HEK293 (cell line): ENCODE results near the gene PDZD2.

Experiments used
- CTCF ChIA-PET: fragments of 350-600 bp; formaldehyde crosslinking; extraction: SDS; loops from one replicate; lab custom pipeline; 2021; ENCODE audit warnings: antibody characterized with exemption; lab: Yijun Ruan, JAX
- POLR2A ChIA-PET: fragments of 300-600 bp; formaldehyde crosslinking; extraction: SDS; loops from one replicate; lab custom pipeline; 2020; ENCODE audit warnings: antibody characterized with exemption, inconsistent platforms; lab: Yijun Ruan, JAX
- H3K27ac ChIP-seq: fragments of 200-500 bp; sonication (Bioruptor generic); 2 replicates; pipeline ENCODE4 v1.5.1; 2014; ENCODE audit warnings: low read depth, low read length, control low read depth, inconsistent platforms; ENCODE audit errors: extremely low read depth
- H3K36me3 ChIP-seq, 2 experiments: fragments of 200-500 bp in 1 of 2; sonication (Bioruptor generic) in 1 of 2; 1 replicate in 1 of 2; 2 replicates in 1 of 2; pipeline ENCODE4 v1.5.1; 2014 to 2017; ENCODE audit warnings: inconsistent platforms in 2 of 2, low read length in 2 of 2; ENCODE audit not compliant: control insufficient read depth in 2 of 2, insufficient read depth in 1 of 2
- H3K4me1 ChIP-seq: fragments of 200-500 bp; sonication (Bioruptor generic); 2 replicates; pipeline ENCODE4 v1.5.1; 2014; ENCODE audit warnings: mild to moderate bottlenecking, low read length, inconsistent platforms; ENCODE audit not compliant: control insufficient read depth, insufficient read depth
- H3K4me3 ChIP-seq: 2 replicates; pipeline ENCODE4 v1.5.1; 2011; ENCODE audit warnings: low read depth, mild to moderate bottlenecking, control low read depth, low read length, moderate library complexity
- H3K9me3 ChIP-seq: fragments of 200-500 bp; sonication (Bioruptor generic); 2 replicates; pipeline ENCODE4 v1.5.1; 2014; ENCODE audit warnings: low read depth, low read length, inconsistent platforms; ENCODE audit not compliant: control insufficient read depth, insufficient read depth
- EGR2 ChIP-seq: fragments of 450-650 bp; formaldehyde crosslinking; IDR thresholded peaks from 2 replicates; pipeline ENCODE4 v1.5.1; 2016; ENCODE audit warnings: low read depth, missing biosample characterization, missing genetic modification characterization
- KLF7 ChIP-seq: fragments of 450-650 bp; formaldehyde crosslinking; IDR thresholded peaks from 2 replicates; pipeline ENCODE4 v1.5.1; 2016; ENCODE audit warnings: missing biosample characterization, missing genetic modification characterization, borderline replicate concordance
- SETDB1 ChIP-seq: IDR thresholded peaks from one replicate; pipeline ENCODE4 v1.6.1; 2017; ENCODE audit warnings: mild to moderate bottlenecking, low read length, moderate library complexity, mixed read lengths; ENCODE audit not compliant: insufficient read length
- SP3 ChIP-seq: fragments of 450-650 bp; formaldehyde crosslinking; IDR thresholded peaks from 2 replicates; pipeline ENCODE4 v1.5.1; 2016; ENCODE audit warnings: missing biosample characterization, missing genetic modification characterization
- WT1 ChIP-seq: fragments of 450-650 bp; formaldehyde crosslinking; IDR thresholded peaks from 2 replicates; pipeline ENCODE4 v1.5.1; 2016; ENCODE audit warnings: missing biosample characterization, missing genetic modification characterization
- YY2 ChIP-seq: fragments of 450-650 bp; formaldehyde crosslinking; IDR thresholded peaks from 2 replicates; pipeline ENCODE4 v1.5.1; 2016; ENCODE audit warnings: missing biosample characterization, missing genetic modification characterization
- ZFHX2 ChIP-seq: fragments of 450-650 bp; formaldehyde crosslinking; conservative IDR thresholded peaks from 2 replicates; pipeline ENCODE4 v1.5.1; 2016; ENCODE audit warnings: missing biosample characterization, missing genetic modification characterization
- ZFP41 ChIP-seq: fragments of 450-650 bp; formaldehyde crosslinking; IDR thresholded peaks from 2 replicates; pipeline ENCODE4 v1.5.1; 2016; ENCODE audit warnings: missing biosample characterization, missing genetic modification characterization, borderline replicate concordance
- ZNF10 ChIP-seq: fragments of 450-650 bp; formaldehyde crosslinking; IDR thresholded peaks from 2 replicates; pipeline ENCODE4 v1.5.1; 2017; ENCODE audit warnings: missing biosample characterization, missing genetic modification characterization
- ZNF140 ChIP-seq: fragments of 450-650 bp; formaldehyde crosslinking; IDR thresholded peaks from 2 replicates; pipeline ENCODE4 v1.5.1; 2016; ENCODE audit warnings: missing biosample characterization, missing genetic modification characterization
- ZNF146 ChIP-seq: fragments of 450-650 bp; formaldehyde crosslinking; IDR thresholded peaks from 2 replicates; pipeline ENCODE4 v1.5.1; 2016; ENCODE audit warnings: missing biosample characterization, missing genetic modification characterization
- ZNF157 ChIP-seq: fragments of 450-650 bp; formaldehyde crosslinking; IDR thresholded peaks from 2 replicates; pipeline ENCODE4 v1.5.1; 2016; ENCODE audit warnings: missing biosample characterization, missing genetic modification characterization
- ZNF24 ChIP-seq: fragments of 450-650 bp; formaldehyde crosslinking; IDR thresholded peaks from 2 replicates; pipeline ENCODE4 v1.5.1; 2016; ENCODE audit warnings: missing biosample characterization, missing genetic modification characterization
- ZNF248 ChIP-seq: fragments of 450-650 bp; formaldehyde crosslinking; IDR thresholded peaks from 2 replicates; pipeline ENCODE4 v1.5.1; 2017; ENCODE audit warnings: missing biosample characterization, missing genetic modification characterization
- ZNF302 ChIP-seq: fragments of 450-650 bp; formaldehyde crosslinking; IDR thresholded peaks from 2 replicates; pipeline ENCODE4 v1.5.1; 2016; ENCODE audit warnings: missing biosample characterization, missing genetic modification characterization, low read depth
- ZNF350 ChIP-seq: fragments of 450-650 bp; formaldehyde crosslinking; IDR thresholded peaks from 2 replicates; pipeline ENCODE4 v1.5.0; 2017; ENCODE audit warnings: missing biosample characterization, mild to moderate bottlenecking, missing genetic modification characterization
- ZNF366 ChIP-seq: fragments of 450-650 bp; formaldehyde crosslinking; conservative IDR thresholded peaks from 2 replicates; pipeline ENCODE4 v1.5.1; 2016; ENCODE audit warnings: missing biosample characterization, missing genetic modification characterization
- ZNF423 ChIP-seq: fragments of 450-650 bp; formaldehyde crosslinking; IDR thresholded peaks from 2 replicates; pipeline ENCODE4 v1.5.1; 2016; ENCODE audit warnings: missing biosample characterization, missing genetic modification characterization
- ZNF473 ChIP-seq: fragments of 450-650 bp; formaldehyde crosslinking; IDR thresholded peaks from 2 replicates; pipeline ENCODE4 v1.5.1; 2017; ENCODE audit warnings: missing biosample characterization, missing genetic modification characterization
- ZNF501 ChIP-seq: fragments of 450-650 bp; formaldehyde crosslinking; IDR thresholded peaks from 2 replicates; pipeline ENCODE4 v1.5.1; 2016; ENCODE audit warnings: missing biosample characterization, missing genetic modification characterization
- ZNF510 ChIP-seq: fragments of 450-650 bp; formaldehyde crosslinking; IDR thresholded peaks from 2 replicates; pipeline ENCODE4 v1.5.1; 2018; ENCODE audit warnings: mild to moderate bottlenecking, missing genetic modification characterization, missing biosample characterization; ENCODE audit not compliant: insufficient replicate concordance
- ZNF600 ChIP-seq: fragments of 450-650 bp; formaldehyde crosslinking; IDR thresholded peaks from 2 replicates; pipeline ENCODE4 v1.5.1; 2016; ENCODE audit warnings: missing biosample characterization, missing genetic modification characterization
- ZNF610 ChIP-seq: fragments of 450-650 bp; formaldehyde crosslinking; IDR thresholded peaks from 2 replicates; pipeline ENCODE4 v1.5.1; 2016; ENCODE audit warnings: missing biosample characterization, missing genetic modification characterization, borderline replicate concordance
- ZNF629 ChIP-seq: fragments of 450-650 bp; formaldehyde crosslinking; IDR thresholded peaks from 2 replicates; pipeline ENCODE4 v1.5.1; 2017; ENCODE audit warnings: missing biosample characterization, missing genetic modification characterization
- ZNF670 ChIP-seq: fragments of 450-650 bp; formaldehyde crosslinking; IDR thresholded peaks from 2 replicates; pipeline ENCODE4 v1.5.1; 2016; ENCODE audit warnings: missing biosample characterization, missing genetic modification characterization, low read depth
- ZNF791 ChIP-seq: fragments of 450-650 bp; formaldehyde crosslinking; IDR thresholded peaks from 2 replicates; pipeline ENCODE4 v1.5.1; 2016; ENCODE audit warnings: missing biosample characterization, missing genetic modification characterization
- TF ChIP-seq, protein P1 (sequence below): fragments of 450-650 bp; formaldehyde crosslinking; conservative IDR thresholded peaks from 2 replicates; pipeline ENCODE4 v1.5.1; 2016; ENCODE audit warnings: low read depth, missing biosample characterization, missing genetic modification characterization
- TF ChIP-seq, protein P2 (sequence below): fragments of 450-650 bp; formaldehyde crosslinking; optimal IDR thresholded peaks from 2 replicates; pipeline ENCODE3; 2016; ENCODE audit warnings: missing biosample characterization, mild to moderate bottlenecking, missing genetic modification characterization
- TF ChIP-seq, protein P3 (sequence below): fragments of 450-650 bp; formaldehyde crosslinking; IDR thresholded peaks from 2 replicates; pipeline ENCODE4 v1.5.1; 2016; ENCODE audit warnings: missing biosample characterization, missing genetic modification characterization

The PDZD2 gene

DNA sequence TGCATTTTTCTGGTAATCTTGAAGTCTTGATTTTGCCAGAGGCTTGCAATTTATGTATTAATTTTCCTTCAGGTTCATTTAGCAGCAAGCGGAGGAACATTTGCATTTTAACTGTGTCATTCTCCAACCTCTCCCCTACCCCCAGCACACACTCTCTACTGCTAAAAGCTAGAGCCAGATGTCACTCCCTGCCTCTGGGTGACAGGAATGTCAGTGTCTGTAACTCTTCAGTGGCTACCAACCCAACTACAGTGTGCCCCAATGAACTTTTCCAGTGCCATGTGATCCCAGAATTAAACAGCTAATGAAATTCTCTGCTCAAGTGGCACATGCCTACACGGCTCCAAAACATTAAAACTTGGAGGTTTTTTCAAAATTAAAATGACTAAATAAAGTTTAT lies 274.9 kb downstream of the PDZD2 start:
- POLR2A ChIA-PET, result interaction anchor here (0.6 kb wide), 1 partner anchor 586 kb away, joined by 3 read pairs; no protein-coding TSS in a partner anchor
- no peaks in the 10 kb centered on the region for H3K36me3 ChIP-seq
- no peak overlapping the region for H3K27ac ChIP-seq
- no peaks in the 10 kb centered on the region for H3K4me1 ChIP-seq
- no peak overlapping the region for H3K4me3 ChIP-seq
- CTCF ChIA-PET, result interaction anchor here (1.5 kb wide), 1 partner anchor 16 kb away, joined by 5 read pairs; no protein-coding TSS in a partner anchor
- TF ChIP-seq, protein P1, sequence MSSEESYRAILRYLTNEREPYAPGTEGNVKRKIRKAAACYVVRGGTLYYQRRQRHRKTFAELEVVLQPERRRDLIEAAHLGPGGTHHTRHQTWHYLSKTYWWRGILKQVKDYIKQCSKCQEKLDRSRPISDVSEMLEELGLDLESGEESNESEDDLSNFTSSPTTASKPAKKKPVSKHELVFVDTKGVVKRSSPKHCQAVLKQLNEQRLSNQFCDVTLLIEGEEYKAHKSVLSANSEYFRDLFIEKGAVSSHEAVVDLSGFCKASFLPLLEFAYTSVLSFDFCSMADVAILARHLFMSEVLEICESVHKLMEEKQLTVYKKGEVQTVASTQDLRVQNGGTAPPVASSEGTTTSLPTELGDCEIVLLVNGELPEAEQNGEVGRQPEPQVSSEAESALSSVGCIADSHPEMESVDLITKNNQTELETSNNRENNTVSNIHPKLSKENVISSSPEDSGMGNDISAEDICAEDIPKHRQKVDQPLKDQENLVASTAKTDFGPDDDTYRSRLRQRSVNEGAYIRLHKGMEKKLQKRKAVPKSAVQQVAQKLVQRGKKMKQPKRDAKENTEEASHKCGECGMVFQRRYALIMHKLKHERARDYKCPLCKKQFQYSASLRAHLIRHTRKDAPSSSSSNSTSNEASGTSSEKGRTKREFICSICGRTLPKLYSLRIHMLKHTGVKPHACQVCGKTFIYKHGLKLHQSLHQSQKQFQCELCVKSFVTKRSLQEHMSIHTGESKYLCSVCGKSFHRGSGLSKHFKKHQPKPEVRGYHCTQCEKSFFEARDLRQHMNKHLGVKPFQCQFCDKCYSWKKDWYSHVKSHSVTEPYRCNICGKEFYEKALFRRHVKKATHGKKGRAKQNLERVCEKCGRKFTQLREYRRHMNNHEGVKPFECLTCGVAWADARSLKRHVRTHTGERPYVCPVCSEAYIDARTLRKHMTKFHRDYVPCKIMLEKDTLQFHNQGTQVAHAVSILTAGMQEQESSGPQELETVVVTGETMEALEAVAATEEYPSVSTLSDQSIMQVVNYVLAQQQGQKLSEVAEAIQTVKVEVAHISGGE (tag by site-specific recombination), result no peak
- TF ChIP-seq ZNF670 (tag by site-specific recombination) (no peak), ZNF140 (tag by site-specific recombination) (no peak), ZFP41 (no peak), ZNF157 (tag by site-specific recombination) (no peak), ZNF510 (tag by site-specific recombination) (no peak), SP3 (tag by site-specific recombination) (no peak), ZNF600 (tag by site-specific recombination) (no peak), ZNF501 (tag by site-specific recombination) (no peak), ZNF24 (tag by site-specific recombination) (no peak), ZNF146 (tag by site-specific recombination) (no peak), ZNF302 (tag by site-specific recombination) (no peak), ZNF10 (tag by site-specific recombination) (no peak)
- TF ChIP-seq, protein P2, sequence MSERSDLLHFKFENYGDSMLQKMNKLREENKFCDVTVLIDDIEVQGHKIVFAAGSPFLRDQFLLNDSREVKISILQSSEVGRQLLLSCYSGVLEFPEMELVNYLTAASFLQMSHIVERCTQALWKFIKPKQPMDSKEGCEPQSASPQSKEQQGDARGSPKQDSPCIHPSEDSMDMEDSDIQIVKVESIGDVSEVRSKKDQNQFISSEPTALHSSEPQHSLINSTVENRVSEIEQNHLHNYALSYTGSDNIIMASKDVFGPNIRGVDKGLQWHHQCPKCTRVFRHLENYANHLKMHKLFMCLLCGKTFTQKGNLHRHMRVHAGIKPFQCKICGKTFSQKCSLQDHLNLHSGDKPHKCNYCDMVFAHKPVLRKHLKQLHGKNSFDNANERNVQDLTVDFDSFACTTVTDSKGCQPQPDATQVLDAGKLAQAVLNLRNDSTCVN (tag by site-specific recombination), result no peak
- H3K9me3 ChIP-seq, result no peaks in the 10 kb centered on the region

DNA sequence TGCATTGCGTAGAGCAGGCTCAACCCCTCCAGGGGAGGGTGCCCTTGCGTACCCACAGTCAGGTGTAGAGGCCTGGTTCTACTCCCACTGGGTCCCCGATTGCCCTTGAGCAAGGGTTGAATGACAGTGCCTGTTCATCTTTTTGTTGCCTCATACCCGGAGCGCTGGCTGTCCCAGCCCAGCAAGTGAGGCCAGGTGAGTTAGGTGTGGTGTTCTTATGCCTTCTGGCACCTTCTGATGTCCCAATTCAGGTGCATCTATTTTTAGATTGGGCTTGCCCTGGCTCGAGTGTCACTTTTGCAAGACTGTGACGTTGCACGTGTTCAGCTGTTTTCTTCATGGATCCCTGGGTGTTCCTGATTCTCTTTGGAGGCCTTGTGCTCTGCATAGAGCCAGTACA lies 277.4 kb downstream of the PDZD2 start:
- no peak for TF ChIP-seq ZFHX2 (tag by site-specific recombination)
- TF ChIP-seq ZNF629 (tag by site-specific recombination), result no peak
- TF ChIP-seq, protein P3, sequence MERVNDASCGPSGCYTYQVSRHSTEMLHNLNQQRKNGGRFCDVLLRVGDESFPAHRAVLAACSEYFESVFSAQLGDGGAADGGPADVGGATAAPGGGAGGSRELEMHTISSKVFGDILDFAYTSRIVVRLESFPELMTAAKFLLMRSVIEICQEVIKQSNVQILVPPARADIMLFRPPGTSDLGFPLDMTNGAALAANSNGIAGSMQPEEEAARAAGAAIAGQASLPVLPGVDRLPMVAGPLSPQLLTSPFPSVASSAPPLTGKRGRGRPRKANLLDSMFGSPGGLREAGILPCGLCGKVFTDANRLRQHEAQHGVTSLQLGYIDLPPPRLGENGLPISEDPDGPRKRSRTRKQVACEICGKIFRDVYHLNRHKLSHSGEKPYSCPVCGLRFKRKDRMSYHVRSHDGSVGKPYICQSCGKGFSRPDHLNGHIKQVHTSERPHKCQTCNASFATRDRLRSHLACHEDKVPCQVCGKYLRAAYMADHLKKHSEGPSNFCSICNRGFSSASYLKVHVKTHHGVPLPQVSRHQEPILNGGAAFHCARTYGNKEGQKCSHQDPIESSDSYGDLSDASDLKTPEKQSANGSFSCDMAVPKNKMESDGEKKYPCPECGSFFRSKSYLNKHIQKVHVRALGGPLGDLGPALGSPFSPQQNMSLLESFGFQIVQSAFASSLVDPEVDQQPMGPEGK (tag by site-specific recombination), result no peak
- TF ChIP-seq EGR2 (tag by site-specific recombination), result no peak
- no peak for TF ChIP-seq ZNF473 (tag by site-specific recombination)
- no peak for TF ChIP-seq WT1 (tag by site-specific recombination)
- TF ChIP-seq ZNF610 (tag by site-specific recombination), result no peak
- TF ChIP-seq ZNF350 (tag by site-specific recombination), result no peak
- TF ChIP-seq YY2, result no peak
- TF ChIP-seq KLF7 (tag by site-specific recombination), result no peak
- no peak for TF ChIP-seq ZNF302 (tag by site-specific recombination)
- TF ChIP-seq ZNF366, result no peak
- TF ChIP-seq ZNF791 (tag by site-specific recombination), result no peak
- no peak for TF ChIP-seq ZNF248 (tag by site-specific recombination)
- no peak for TF ChIP-seq ZNF423 (tag by site-specific recombination)
- TF ChIP-seq SETDB1, result no peak
- Histone ChIP-seq H3K4me1 (no peaks in the 10 kb centered on the region), H3K36me3 (no peaks in the 10 kb centered on the region), H3K4me3 (no peak overlapping the region), H3K9me3 (no peaks in the 10 kb centered on the region), H3K27ac (no peak overlapping the region)
- ChIA-PET POLR2A (no interaction called here), CTCF (interaction anchor here (1.1 kb wide), 1 partner anchor 107 kb away, joined by 3 read pairs; no protein-coding TSS in a partner anchor)
